Effector memory CD8-positive, alpha-beta T cell (primary cell): Measurements from ENCODE around the gene CORO2B.

Source experiments
- ATAC-seq: fragments of 150-1000 bp; cut with Tn5 transposase; replicated peaks from 2 replicates; pipeline ENCODE4 v1.10.0; 2021; ENCODE audit warnings: mild to moderate bottlenecking, moderate library complexity
- DNase-seq, 3 experiments: peaks; one replicate each; pipeline ENCODE4 v3.0.0; 2021
- H3K27ac Mint-ChIP-seq, 2 donors: one replicate each; pipeline ENCODE4 v1.8.0; 2022; ENCODE audit warnings: mild to moderate bottlenecking in 2 of 2, mixed read lengths in 2 of 2, moderate library complexity in 2 of 2
- H3K27me3 Mint-ChIP-seq, 2 donors: one replicate each; pipeline ENCODE4 v1.8.0; 2022; ENCODE audit warnings: mixed read lengths in 2 of 2
- H3K36me3 Mint-ChIP-seq: one replicate; pipeline ENCODE4 v1.8.0; 2022; ENCODE audit warnings: mild to moderate bottlenecking, moderate library complexity, mixed read lengths; ENCODE audit not compliant: insufficient read depth
- H3K4me1 Mint-ChIP-seq, 2 donors: one replicate each; pipeline ENCODE4 v1.8.0; 2022; ENCODE audit warnings: low read depth in 2 of 2, mixed read lengths in 2 of 2
- H3K4me3 Mint-ChIP-seq, 2 donors: one replicate each; pipeline ENCODE4 v1.8.0; 2022; ENCODE audit warnings: mild to moderate bottlenecking in 2 of 2, mixed read lengths in 2 of 2, moderate library complexity in 2 of 2
- H3K9me3 Mint-ChIP-seq, 2 donors: one replicate each; pipeline ENCODE4 v1.8.0; 2022; ENCODE audit warnings: mixed read lengths in 2 of 2

The CORO2B gene

DNA sequence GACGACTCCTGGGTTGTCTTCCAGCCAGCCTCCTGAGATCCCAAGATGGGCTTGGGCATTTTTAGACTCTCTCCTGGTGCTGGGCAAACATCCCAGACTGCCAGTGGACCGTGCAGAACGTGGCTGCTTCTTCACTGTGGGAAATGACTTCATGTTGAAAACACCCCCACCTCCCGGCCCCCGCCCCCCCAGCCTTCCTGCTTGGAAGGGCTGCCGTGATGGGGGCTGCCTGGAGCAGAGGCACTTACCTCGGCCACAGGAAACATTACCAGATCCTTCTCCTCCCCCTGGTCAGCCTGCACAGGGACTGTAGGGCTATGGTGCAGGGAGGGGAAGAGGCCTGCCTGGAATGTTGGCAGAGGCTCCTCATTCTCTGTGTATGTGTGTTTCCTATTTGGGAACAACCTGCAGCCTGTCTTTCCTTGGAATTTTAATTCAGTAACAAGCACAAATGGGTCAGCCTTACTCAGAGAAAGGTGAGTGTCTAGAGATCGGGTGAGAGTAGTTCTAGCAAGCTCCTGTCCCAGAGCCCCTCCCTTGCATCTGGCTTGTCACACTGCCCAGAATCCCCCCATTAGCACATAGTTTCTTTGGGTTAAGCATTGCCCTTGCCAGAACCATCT is 151.1 kb downstream of the CORO2B start:
- Mint-ChIP-seq H3K9me3 (no peaks in the 10 kb centered on the region), H3K4me1 (peaks cover 0 to 4% of the 10 kb centered on the region in 2 donors), H3K27ac (no peak overlapping the region), H3K36me3 (no peaks in the 10 kb centered on the region), H3K4me3 (no peak overlapping the region), H3K27me3 (peaks cover 0 to 10% of the 10 kb centered on the region in 2 donors)
- ATAC-seq (no peak), DNase-seq (no peak)

DNA sequence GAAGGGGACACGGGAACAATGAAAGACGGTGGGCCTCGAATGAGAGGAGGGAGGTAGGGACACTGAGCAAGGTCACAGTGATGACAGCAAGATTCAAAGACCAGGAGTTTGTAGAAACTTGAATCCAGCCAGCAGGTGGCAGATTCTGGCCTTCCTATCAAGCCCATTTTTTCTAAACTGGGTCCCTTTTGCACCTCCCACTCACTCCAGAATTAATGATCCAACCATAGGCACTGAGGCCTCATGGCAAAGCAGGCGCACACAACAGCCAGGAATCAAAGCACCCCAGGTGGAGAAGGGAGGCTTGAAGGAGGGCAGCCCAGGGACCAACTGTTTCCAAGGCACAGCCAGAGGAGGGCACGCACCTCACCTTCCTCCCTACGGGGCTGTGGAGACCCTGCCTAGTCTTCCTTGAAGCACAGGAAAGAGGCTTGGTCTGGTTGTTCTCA is 151.7 kb downstream of the CORO2B start:
- Mint-ChIP-seq H3K27ac (no peak overlapping the region), H3K36me3 (no peaks in the 10 kb centered on the region), H3K9me3 (no peaks in the 10 kb centered on the region), H3K4me3 (no peak overlapping the region), H3K27me3 (peaks cover 0 to 7% of the 10 kb centered on the region in 2 donors), H3K4me1 (peaks cover 0 to 4% of the 10 kb centered on the region in 2 donors)
- DNase-seq (peak in 2 of 3 experiments; percentile 3 to 5), ATAC-seq (no peak)

DNA sequence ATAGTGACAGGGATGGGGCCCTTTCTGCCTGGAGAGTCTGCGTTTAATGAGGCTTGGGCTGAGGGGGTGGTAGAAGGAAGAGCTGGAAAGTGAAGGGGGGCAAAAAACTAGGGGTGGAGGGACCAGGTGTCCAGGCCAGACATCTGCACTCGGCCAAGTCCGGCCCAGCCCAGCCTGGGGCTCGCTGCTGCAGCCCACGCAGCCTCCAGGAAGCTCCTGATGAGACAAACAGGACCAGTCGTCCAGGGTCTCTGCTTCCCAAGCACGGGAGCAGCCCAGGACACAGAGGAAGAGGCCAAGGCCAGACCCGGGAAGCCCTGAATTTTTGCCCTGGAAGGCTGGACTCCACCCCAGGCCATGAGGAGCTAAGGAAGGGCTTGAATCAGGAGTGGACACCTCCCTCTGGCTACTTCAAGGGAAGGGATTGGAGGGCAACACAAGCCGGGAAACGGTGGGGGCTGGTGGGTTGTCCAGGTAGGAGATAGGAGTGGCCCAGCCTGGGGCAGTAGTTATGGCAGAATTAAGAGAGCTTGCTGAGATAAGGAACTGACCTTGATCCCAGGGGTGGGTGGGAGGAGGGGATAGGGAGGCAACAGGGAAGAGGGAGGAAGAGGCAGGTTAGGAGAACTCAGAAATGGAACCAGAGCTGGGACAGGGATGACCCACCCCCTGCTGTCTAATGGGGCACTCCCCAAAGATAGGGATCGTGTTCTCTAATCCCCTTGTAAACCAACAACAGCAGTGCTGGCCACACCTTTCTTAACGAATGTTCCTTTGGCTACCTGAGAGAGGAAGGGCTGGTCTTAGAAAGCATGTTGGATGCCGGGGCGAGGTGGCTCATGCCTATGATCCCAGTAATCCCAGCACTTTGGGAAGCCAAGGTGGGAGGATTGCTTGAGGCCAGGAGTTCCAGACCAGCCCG is 152.4 kb downstream of the CORO2B start:
- no peak for DNase-seq
- Mint-ChIP-seq H3K4me1 (peaks cover 0 to 4% of the 10 kb centered on the region in 2 donors), H3K27ac (no peak overlapping the region), H3K9me3 (no peaks in the 10 kb centered on the region), H3K36me3 (no peaks in the 10 kb centered on the region), H3K27me3 (no peaks in the 10 kb centered on the region), H3K4me3 (no peak overlapping the region)
- no peak for ATAC-seq

DNA sequence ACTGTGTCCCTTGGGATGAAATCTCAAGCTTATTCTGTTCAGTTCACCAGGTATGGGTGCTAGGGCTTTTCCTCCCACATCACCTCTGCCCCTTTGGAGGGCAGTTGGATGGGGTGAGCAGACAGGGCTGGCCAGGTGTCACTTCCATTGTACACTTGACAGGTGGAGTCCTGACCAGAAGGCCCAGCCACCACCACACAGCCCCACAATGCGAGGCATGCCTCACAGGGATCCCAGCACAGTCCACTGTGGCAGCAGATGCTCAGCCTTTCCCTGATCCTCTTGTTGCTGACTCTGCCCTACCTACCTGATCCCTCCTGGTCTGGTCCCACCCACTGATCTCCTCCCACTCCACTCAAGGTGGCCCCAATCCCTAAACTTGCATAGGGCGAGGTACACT is 153.7 kb downstream of the CORO2B start:
- Mint-ChIP-seq H3K36me3 (no peaks in the 10 kb centered on the region), H3K4me3 (no peak overlapping the region), H3K27ac (no peak overlapping the region), H3K27me3 (no peaks in the 10 kb centered on the region), H3K9me3 (no peaks in the 10 kb centered on the region), H3K4me1 (peaks cover 0 to 4% of the 10 kb centered on the region in 2 donors)
- DNase-seq = no peak
- no peak for ATAC-seq

DNA sequence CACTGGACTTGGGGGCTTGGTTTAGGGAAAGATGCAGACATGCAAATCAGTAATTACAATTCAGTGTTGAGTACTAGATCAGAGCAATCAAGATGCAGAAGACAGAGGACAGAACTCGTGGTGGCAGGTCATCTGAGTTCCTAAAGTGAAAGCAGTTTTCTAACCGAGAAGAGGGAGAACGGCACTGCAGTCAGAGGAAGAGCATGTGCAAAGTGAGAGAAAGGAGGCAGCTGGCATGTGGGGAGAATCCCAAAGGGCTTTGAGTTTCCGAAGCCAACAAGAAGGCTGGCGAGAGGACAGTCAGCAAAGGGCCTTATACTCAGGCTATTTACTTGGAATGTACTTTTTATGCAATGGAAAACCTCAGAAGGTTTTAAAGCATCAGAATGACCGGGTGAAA is 154.9 kb downstream of the CORO2B start:
- Mint-ChIP-seq H3K36me3 (no peaks in the 10 kb centered on the region), H3K27me3 (peaks cover under 1 to 1% of the 10 kb centered on the region in 2 donors), H3K4me3 (no peak overlapping the region), H3K4me1 (peaks cover 0 to 4% of the 10 kb centered on the region in 2 donors), H3K27ac (no peak overlapping the region), H3K9me3 (no peaks in the 10 kb centered on the region)
- ATAC-seq (no peak), DNase-seq (no peak)

DNA sequence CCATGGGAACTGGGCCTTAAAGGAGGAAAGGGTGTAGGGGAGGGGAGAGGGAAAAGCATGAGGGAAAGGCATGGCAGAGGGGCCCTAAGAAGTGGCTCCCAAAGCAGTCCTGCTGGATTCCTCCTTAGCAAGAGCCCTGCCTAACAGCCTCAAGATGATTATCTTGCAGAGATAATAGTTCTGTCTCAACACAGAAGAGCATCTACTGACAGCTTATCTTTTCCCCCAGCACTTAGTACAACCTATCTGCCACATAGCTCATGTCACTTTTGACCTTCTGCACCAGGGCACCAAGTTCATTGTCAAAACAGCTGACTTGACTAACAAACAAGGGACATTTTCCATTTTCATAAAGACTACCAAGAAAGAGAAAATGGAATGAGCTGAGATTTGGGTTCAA is 155.6 kb downstream of the CORO2B start:
- DNase-seq = no peak
- Mint-ChIP-seq H3K4me3 (no peak overlapping the region), H3K36me3 (no peaks in the 10 kb centered on the region), H3K27ac (no peak overlapping the region), H3K9me3 (no peaks in the 10 kb centered on the region), H3K4me1 (peaks cover 0 to 4% of the 10 kb centered on the region in 2 donors), H3K27me3 (peaks cover 7 to 8% of the 10 kb centered on the region in 2 donors)
- no peak for ATAC-seq

DNA sequence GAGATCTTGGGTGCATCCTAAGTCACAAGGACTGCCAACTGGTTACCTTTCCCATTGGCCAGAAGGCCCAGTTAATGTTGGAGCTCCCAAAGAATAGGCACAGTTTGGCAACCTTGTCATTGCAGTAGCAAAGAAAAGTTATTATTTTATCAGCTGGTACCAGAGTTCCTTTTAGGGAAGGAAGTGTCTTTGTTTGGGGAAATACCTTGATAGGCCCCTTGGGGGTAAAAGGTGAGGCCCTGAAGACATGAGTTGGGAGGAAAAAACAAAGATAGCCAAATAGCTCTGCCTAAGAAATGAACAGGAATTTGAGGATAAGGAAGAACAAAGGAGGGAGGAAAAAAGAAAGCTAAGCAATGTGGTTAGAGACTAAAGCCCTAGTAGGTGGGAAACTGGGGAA is 156.1 kb downstream of the CORO2B start:
- no peak for DNase-seq
- Mint-ChIP-seq H3K4me1 (peaks cover 0 to 4% of the 10 kb centered on the region in 2 donors), H3K36me3 (no peaks in the 10 kb centered on the region), H3K27ac (no peak overlapping the region), H3K4me3 (no peak overlapping the region), H3K27me3 (peaks cover 12 to 13% of the 10 kb centered on the region in 2 donors), H3K9me3 (no peaks in the 10 kb centered on the region)
- ATAC-seq = no peak

DNA sequence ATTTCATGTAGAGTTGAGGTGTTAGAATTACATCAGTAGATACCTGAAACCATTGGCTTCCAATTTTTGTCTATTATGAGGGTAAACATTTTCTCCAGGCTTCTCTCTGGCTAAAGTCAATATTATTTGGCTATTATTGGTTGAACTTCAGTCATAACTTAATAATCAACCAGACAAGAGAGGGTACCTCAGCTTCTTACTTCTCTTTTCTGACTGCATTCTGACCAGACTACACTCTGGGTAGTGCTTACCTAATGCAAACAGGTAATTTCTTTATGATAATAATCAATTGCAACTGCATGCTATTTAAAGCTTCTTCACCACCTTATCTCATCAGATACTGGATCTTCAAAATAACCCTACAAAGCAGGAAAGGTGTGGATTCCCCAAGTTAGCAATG is 156.8 kb downstream of the CORO2B start:
- DNase-seq = no peak
- H3K36me3 Mint-ChIP-seq = no peaks in the 10 kb centered on the region
- H3K27me3 Mint-ChIP-seq = peaks cover 13 to 20% of the 10 kb centered on the region in 2 donors
- H3K9me3 Mint-ChIP-seq = no peaks in the 10 kb centered on the region
- no peak for ATAC-seq
- H3K4me1 Mint-ChIP-seq = peaks cover 0 to 4% of the 10 kb centered on the region in 2 donors
- H3K4me3 Mint-ChIP-seq = no peak overlapping the region
- H3K27ac Mint-ChIP-seq = no peak overlapping the region

DNA sequence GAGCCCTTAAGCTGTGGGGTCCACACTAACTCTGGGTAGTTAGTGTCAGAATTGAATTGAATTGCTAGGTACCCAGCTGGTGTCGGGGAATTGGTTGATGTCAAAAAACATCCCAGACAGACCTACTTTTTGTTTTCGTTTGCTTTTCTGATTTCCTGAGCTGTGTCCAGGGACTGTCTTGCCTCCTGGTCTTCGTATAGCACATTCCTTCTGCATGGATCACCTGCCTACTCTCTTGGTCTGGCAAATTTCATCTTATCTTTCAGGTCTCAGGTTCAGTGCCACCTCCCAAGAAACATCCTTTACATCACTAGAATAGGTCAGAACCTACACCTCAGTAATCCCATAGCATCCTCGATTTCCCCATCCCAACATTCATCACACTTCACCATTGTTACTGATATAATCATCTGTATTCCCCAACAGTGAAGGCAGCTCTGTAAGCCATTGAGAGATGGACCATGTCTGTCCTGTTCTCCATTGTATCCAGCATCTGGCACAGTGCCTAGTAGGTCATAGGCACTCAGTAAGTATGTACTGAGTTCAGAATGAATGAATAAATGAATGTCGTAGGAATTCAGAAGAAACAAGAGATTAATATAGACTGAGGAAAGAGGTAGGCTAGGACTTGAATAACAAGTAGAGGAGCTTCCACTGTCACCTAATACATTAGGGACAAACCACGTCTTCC is 160.7 kb downstream of the CORO2B start:
- no peaks in the 10 kb centered on the region for H3K36me3 Mint-ChIP-seq
- DNase-seq (no peak), ATAC-seq (no peak)
- no peaks in the 10 kb centered on the region for H3K9me3 Mint-ChIP-seq
- peaks cover 13 to 20% of the 10 kb centered on the region in 2 donors for H3K27me3 Mint-ChIP-seq
- H3K4me3 Mint-ChIP-seq = no peak overlapping the region
- H3K4me1 Mint-ChIP-seq = no peaks in the 10 kb centered on the region
- no peak overlapping the region for H3K27ac Mint-ChIP-seq

DNA sequence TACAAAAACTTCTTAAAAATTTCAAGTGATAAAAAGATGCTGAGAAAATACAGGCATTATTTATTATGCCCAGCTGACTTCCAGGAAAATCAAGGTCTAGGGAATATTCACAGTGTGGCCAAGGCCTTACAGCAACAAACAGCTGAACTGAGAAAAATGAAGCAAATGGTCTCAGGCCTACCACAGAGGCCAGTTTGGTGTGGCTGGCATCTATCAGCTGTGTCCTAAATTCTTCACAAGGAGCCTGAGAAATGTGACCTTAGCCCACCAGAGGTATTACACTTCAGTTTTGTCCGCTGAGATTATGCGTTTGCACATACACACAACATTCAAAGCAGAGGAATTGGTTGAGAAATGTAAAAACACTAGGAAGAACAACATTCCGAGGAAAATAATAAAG is 164.5 kb downstream of the CORO2B start:
- Mint-ChIP-seq H3K27me3 (peaks cover 13 to 20% of the 10 kb centered on the region in 2 donors), H3K9me3 (no peaks in the 10 kb centered on the region), H3K4me1 (no peaks in the 10 kb centered on the region), H3K36me3 (no peaks in the 10 kb centered on the region), H3K27ac (no peak overlapping the region), H3K4me3 (no peak overlapping the region)
- ATAC-seq (no peak), DNase-seq (no peak)

DNA sequence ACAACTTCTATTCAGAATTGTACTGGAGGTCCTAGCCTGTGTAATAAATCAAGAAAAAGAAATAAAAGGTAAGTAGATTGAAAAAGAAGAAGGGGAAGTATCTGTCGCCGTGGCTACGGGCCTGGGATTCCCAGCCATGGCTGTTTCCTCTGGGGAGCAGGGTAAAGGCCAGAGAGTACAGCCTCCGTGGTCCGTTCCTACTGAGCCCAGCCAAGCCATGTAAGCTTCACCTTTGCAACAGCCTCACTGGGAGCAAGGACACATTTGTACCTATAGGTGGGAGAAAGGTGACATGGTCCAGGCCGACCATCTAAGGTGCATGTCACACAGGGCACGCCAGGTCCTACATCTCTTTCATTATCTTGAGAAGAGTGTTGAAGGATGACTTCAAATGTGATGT is 170.6 kb downstream of the CORO2B start:
- Mint-ChIP-seq H3K36me3 (no peaks in the 10 kb centered on the region), H3K4me3 (no peak overlapping the region), H3K27me3 (peaks cover 1 to 11% of the 10 kb centered on the region in 2 donors), H3K4me1 (no peaks in the 10 kb centered on the region), H3K9me3 (no peaks in the 10 kb centered on the region), H3K27ac (no peak overlapping the region)
- ATAC-seq = no peak
- DNase-seq = no peak

DNA sequence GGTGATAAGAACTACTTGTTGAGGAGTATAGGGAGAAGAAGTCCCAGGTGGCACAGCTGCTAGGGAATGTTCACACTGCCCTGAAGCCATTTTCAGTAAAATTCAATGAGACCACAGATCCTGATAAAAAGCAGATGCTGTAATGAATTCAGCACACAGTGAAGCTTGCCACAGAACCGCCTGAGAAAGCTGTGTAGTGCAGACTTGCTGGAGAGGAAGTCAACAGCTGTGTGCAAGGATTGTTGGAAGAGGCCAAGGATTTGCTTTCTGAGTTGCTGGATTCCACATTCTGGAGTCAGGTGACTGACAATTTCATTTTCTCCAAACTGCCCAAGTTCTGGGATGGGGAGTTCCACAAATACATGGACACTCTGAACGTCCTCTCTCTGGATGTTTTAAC is 171.0 kb downstream of the CORO2B start:
- H3K36me3 Mint-ChIP-seq = no peaks in the 10 kb centered on the region
- peaks cover 0 to 2% of the 10 kb centered on the region in 2 donors for H3K4me1 Mint-ChIP-seq
- H3K27ac Mint-ChIP-seq = no peak overlapping the region
- peaks cover 6 to 11% of the 10 kb centered on the region in 2 donors for H3K27me3 Mint-ChIP-seq
- DNase-seq = no peak
- no peaks in the 10 kb centered on the region for H3K9me3 Mint-ChIP-seq
- ATAC-seq = no peak
- H3K4me3 Mint-ChIP-seq = no peak overlapping the region

DNA sequence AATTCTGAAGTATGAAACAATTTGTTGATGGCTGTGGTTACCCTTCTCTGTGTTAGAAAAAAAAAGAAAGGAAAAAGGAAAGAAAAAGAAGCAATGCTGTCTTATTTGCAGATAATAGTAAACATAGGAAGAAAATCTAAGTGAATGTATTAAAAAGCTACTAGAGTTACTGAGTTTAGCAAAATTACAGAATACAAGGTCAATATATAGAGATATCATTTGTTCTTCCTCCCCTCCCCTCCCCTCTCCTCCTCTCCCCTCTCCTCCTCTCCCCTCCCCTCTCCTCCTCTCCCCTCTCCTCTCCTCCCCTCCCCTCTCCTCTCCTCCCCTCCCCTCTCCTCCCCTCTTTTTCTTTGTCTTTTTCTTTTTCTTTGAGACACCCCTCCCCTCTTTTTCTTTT is 172.8 kb downstream of the CORO2B start:
- Mint-ChIP-seq H3K4me1 (peaks cover 0 to 4% of the 10 kb centered on the region in 2 donors), H3K4me3 (no peak overlapping the region), H3K9me3 (no peaks in the 10 kb centered on the region), H3K27me3 (peaks cover 21 to 22% of the 10 kb centered on the region in 2 donors), H3K27ac (no peak overlapping the region), H3K36me3 (no peaks in the 10 kb centered on the region)
- no peak for DNase-seq
- no peak for ATAC-seq
